SK-N-SH treated with all-trans-retinoic acid at 6 μM for 48 hours (cell line): ENCODE results near the gene DNAJB7.

Source experiments
- ARNTL ChIP-seq: fragments of 450-650 bp; formaldehyde crosslinking; IDR thresholded peaks from 2 replicates; pipeline ENCODE4 v1.5.0; 2020; ENCODE audit warnings: low read depth, mild to moderate bottlenecking, moderate library complexity, borderline replicate concordance
- CSDC2 ChIP-seq: fragments of 250-450 bp; sonication (Bioruptor Pico); IDR thresholded peaks from 2 replicates; pipeline ENCODE4 v1.5.0; 2020; ENCODE audit warnings: mild to moderate bottlenecking, moderate library complexity
- OSR1 ChIP-seq: fragments of 250-450 bp; sonication (Bioruptor Pico); IDR thresholded peaks from 2 replicates; pipeline ENCODE4 v1.8.0; 2022; ENCODE audit warnings: moderate library complexity, mild to moderate bottlenecking, inconsistent platforms
- RARB ChIP-seq: fragments of 250-450 bp; sonication (Bioruptor Pico); IDR thresholded peaks from 2 replicates; pipeline ENCODE4 v1.8.0; 2021; ENCODE audit warnings: mild to moderate bottlenecking, moderate library complexity
- TCF4 ChIP-seq: fragments of 250-450 bp; sonication (Bioruptor Pico); IDR thresholded peaks from 2 replicates; pipeline ENCODE4 v1.8.0; 2021; ENCODE audit warnings: mild to moderate bottlenecking, moderate library complexity, borderline replicate concordance
- TOX ChIP-seq: fragments of 250-450 bp; sonication (Bioruptor Pico); IDR thresholded peaks from 2 replicates; pipeline ENCODE4 v1.8.0; 2021; ENCODE audit warnings: mild to moderate bottlenecking, moderate library complexity, borderline replicate concordance
- TSHZ2 ChIP-seq: fragments of 250-450 bp; sonication (Bioruptor Pico); IDR thresholded peaks from 2 replicates; pipeline ENCODE4 v1.5.0; 2020; ENCODE audit warnings: mild to moderate bottlenecking, moderate library complexity
- ZFP3 ChIP-seq: fragments of 250-450 bp; sonication (Bioruptor Pico); IDR thresholded peaks from 2 replicates; pipeline ENCODE4 v1.5.0; 2020; ENCODE audit warnings: mild to moderate bottlenecking, moderate library complexity
- ZFP30 ChIP-seq: fragments of 450-650 bp; formaldehyde crosslinking; IDR thresholded peaks from 2 replicates; pipeline ENCODE4 v1.5.0; 2022; ENCODE audit warnings: mild to moderate bottlenecking, moderate library complexity
- ZNF70 ChIP-seq: fragments of 450-650 bp; formaldehyde crosslinking; IDR thresholded peaks from 2 replicates; pipeline ENCODE4 v1.5.0; 2020; ENCODE audit warnings: mild to moderate bottlenecking, moderate library complexity
- ZNF8 ChIP-seq: fragments of 450-650 bp; formaldehyde crosslinking; IDR thresholded peaks from 2 replicates; pipeline ENCODE4 v1.5.0; 2020; ENCODE audit warnings: mild to moderate bottlenecking, moderate library complexity
- TF ChIP-seq, protein P1 (sequence below): fragments of 250-450 bp; sonication (Bioruptor Pico); IDR thresholded peaks from 2 replicates; pipeline ENCODE4 v1.8.0; 2020; ENCODE audit warnings: mild to moderate bottlenecking, moderate library complexity, borderline replicate concordance

- TF ChIP-seq RARB (CRISPR knock-in tag) (no peak), ZNF70 (CRISPR knock-in tag) (no peak), ZFP3 (no peak), ZNF8 (no peak), TCF4 (CRISPR knock-in tag) (no peak), TOX (CRISPR knock-in tag) (no peak), ARNTL (CRISPR knock-in tag) (no peak), TSHZ2 (CRISPR knock-in tag) (no peak), CSDC2 (no peak), ZFP30 (CRISPR knock-in tag) (no peak), OSR1 (no peak)
- TF ChIP-seq, protein P1, sequence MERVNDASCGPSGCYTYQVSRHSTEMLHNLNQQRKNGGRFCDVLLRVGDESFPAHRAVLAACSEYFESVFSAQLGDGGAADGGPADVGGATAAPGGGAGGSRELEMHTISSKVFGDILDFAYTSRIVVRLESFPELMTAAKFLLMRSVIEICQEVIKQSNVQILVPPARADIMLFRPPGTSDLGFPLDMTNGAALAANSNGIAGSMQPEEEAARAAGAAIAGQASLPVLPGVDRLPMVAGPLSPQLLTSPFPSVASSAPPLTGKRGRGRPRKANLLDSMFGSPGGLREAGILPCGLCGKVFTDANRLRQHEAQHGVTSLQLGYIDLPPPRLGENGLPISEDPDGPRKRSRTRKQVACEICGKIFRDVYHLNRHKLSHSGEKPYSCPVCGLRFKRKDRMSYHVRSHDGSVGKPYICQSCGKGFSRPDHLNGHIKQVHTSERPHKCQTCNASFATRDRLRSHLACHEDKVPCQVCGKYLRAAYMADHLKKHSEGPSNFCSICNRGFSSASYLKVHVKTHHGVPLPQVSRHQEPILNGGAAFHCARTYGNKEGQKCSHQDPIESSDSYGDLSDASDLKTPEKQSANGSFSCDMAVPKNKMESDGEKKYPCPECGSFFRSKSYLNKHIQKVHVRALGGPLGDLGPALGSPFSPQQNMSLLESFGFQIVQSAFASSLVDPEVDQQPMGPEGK (CRISPR knock-in tag): no peak
Observed at GRCh38 chr22:40855979-40856512, 5.9 kb downstream of the DNAJB7 start.
